ENCODE measurements around the gene OPCML.

OPCML gene

DNA sequence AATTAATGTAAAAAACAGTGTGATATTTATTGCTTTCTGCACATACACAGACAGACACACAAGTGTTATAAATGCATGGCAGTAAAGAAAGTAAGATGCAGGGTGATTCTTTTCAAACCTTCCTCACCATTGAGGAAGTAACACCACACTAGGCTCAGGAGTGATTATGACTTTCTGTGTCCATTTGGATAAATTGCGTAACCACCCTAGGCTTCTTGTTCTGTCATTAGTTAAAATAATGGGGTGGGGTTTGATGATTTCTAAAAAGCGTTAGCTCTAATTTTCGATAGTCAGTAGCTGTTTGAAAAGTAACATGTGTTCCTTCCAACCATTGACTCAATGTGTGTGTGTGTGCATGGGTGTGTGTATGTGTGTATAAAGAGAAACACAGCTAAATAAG, 1081.7 kb downstream of the OPCML start:
- no peak for DNase-seq

DNA sequence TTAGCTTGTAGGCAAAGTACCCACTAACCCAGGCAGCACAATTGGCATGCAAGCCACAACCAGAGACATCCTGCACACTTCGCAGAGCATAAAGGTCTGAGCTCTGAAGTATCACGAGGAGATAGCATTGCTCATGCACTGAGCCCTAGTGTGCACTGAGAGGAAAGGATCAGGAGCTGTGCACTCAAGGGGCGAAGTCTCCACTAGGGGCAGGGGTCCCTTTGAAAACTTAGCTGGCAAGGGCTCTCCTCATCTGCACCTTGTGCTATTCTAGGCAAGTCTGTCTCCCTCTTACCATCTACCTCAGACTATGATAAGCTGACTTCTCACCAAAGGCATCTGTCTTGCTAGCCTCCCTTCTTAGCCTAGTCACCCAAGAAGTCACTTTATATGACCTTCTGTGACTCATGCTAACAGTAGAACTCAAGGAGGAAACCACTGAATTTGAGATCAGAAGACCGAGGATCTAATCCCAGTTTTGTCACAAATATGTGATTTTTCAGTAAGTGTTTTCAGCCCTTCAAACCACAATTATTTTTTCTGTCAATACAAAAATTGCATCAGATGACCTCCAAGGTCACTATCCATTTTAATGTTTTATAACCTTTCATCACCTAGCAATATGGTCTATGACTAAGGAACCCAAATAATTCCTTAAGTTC, 1083.8 kb downstream of the OPCML start:
- DNase-seq = no peak

GRCh38 chr11:132447761-132448160, 1084.5 kb downstream of the OPCML start:
- no peak for DNase-seq

GRCh38 chr11:132445859-132446291, 1086.4 kb downstream of the OPCML start:
- no peak for DNase-seq

DNA sequence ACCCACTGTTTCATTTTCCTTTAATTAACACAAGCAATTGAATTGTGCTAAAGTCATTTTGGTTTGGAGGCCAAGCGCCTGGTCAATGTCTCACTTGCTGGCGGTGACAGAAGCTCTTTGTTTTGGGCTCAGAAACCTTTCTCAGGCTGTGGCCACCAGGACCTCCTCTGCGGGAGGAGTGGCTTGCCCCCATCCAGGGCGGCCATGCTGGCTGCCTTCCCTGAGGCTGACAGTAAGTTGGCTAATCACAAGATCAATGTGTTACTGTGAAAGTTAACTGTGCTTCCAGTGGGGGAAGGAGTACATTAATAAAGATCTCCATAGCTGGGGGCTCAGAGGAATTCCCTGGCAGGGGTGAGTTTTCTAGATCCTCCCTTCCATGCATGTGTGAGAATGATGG, 1087.4 kb downstream of the OPCML start:
- no peak for DNase-seq

- no peak for DNase-seq
Observed at GRCh38 chr11:132439711-132440255, 1092.5 kb downstream of the OPCML start.

- DNase-seq = no peak
Observed at GRCh38 chr11:132438418-132438817, 1093.9 kb downstream of the OPCML start.

- DNase-seq = no peak
Observed at GRCh38 chr11:132430429-132431062, 1101.8 kb downstream of the OPCML start.

DNA sequence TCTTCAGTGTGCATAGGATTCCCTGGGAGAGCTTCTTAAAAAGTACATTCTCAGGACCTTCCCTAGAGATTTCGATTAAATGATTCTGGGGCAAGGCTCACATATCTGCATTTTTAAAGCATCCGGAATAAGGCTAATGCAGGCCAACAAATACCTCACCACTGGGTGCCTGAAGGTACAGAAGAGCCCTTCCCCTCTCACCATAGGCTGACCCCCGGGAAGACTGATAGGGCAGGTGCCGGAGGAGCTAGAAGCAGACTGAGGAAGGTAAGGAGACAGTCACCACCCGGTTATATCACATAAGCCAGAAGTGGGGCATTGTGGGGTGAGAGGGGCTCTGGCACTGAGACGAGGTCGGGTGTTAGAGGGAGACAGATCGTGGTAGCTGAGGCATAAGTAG, 1102.6 kb downstream of the OPCML start:
- no peak for DNase-seq

DNA sequence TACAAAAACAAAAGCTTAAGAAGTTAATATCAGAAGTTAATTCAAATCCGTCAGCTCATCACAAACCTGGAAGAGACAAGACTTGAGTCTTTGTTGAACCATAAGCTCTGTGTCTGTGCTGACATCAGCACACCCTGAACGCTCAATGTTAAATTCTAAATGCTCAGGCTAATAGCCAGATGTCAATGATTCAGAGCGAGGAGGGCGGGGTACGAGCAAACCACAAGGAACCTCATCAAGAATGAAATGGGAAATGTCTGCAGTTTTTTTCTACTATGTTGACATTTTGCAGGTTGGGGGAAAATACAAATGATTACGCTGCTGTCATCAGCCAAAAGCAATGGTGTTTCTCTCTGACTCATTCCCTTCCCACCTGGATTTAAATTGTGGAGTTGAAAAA, 1104.7 kb downstream of the OPCML start:
- DNase-seq = no peak

DNA sequence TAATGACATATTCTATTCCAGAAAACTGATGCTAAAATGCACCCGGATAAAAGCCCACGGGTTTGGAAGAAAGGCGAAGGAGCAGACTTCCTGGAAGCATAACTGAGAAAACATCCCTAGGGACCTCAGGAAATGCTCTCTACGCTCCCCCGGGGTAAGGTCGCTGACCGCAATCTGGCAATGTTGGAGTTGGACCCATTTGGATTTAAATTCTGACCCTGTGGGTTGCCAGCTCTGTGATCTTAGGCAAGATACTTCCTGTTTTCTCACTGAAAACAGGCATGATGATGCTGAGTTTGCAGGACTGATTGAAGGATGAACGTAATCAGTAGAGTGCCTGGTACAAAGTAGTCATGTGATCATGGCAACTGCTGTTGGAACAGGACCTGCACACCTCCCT, 1107.9 kb downstream of the OPCML start:
- DNase-seq = no peak

GRCh38 chr11:132423266-132423665, 1109.0 kb downstream of the OPCML start:
- no peak for DNase-seq

GRCh38 chr11:132422722-132423121, 1109.6 kb downstream of the OPCML start:
- no peak for DNase-seq

DNA sequence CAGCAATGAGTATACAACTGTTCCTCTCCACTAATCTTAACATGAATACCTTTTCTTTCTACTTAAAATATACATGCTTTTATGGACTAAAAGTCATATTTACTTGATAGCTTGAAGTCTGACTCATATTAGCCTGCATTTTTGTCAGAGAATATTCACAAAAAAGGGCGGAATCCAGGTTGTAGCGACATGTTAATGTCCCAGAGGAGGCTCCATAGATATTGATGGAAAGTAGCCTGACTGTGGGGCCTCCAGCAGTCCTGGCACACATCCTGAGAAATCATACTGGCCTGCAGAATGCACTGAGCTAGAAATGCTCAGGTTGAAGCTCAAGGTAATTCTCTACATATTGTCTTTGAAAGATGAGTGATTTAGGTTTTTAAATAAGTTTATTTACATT, 1110.7 kb downstream of the OPCML start:
- no peak for DNase-seq

- DNase-seq = no peak
Observed at GRCh38 chr11:132414451-132414850, 1117.8 kb downstream of the OPCML start.

DNA sequence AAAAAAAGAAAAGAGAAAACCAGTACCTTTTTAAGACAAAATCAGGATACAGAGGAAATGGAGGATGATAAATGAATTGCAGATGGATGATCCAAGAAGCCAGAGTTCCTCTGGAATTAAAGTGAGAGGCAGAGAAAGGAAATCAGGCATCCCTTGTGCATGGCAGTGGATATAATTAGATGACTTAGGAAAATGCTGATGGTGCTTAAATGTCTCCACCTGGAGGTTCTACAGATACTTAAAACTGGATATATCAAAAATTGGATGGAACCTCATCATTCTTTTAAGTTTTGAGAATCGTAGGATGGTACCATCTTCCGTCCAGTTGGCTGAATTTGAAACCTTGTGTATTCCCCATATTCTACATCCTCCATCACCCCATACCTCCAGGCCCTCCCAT, 1121.9 kb downstream of the OPCML start:
- DNase-seq = no peak

DNA sequence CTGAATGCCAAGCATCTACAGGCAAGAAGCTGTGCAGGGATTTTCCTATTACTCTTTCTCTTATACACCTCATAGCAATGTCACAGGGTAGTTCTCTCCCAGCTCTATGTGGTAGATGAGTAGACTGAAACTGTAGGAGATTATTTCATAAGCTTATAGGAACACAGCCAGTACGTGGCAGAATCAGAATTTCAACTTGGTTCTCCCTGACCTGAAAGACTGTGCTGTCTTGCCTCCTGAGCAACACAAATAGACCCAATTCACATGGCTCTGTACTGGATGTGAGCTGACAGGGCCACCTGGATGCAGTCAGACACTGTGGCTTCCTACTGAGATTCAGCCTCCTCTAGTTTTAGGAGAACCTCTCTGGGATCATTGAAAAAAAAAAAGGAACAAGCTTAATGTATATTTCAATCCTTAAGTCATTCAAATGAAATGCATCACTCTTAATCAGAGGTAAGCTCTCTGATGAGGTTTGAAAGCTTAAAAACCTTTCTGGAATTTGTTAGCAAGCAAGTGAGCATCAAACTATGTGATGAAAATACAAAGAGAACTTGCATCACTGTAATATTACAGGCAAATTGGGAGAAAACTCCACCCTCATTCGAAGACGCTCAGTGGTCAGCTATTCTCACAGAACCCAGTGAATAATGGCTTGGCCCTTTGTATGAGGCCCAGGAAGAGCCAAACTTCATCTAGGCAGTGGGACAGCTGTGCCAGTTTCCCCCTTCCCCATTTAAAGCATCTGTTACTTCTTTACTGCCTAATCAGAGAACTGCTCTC, 1122.5 kb downstream of the OPCML start:
- DNase-seq = no peak

- no peak for DNase-seq
Observed at GRCh38 chr11:132408877-132409276, 1123.4 kb downstream of the OPCML start.

- DNase-seq = no peak
Observed at GRCh38 chr11:132405728-132406127, 1126.6 kb downstream of the OPCML start.

DNA sequence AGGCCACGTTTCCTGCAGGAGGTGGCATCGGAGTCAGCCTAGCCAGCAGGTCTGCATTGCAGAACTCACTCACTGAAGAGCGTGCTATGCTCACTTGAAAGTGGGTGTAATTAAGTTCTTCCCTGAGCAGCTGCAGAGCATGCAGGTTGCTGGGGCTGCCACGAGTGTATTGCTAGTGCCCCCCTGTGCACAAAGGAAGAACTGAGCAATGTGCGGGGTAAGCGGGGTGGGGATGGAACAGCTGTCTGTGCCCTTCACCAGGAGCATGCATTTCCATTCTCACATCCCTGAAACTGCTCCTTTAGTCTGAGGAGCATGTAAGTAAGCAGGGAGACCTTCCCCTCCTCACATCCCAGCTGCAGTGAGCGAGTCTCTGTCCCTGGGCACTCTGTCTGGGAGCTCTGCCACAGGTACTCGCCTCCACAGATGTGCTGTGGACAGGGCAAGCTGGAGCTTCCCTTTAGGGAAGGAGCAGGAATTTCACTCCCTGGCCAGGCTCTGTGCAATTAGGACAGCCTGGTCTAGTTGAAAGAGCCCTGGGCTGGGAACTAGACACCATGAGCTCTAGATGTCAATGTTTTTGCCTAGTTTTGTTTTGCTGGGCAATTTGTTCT, 1130.1 kb downstream of the OPCML start:
- DNase-seq = no peak

GRCh38 chr11:132396318-132396717, 1136.0 kb downstream of the OPCML start:
- no peak for DNase-seq

- DNase-seq = no peak
Observed at GRCh38 chr11:132395434-132395833, 1136.9 kb downstream of the OPCML start.

- no peak for DNase-seq
Observed at GRCh38 chr11:132379540-132379939, 1152.8 kb downstream of the OPCML start.
